ENCODE results near the gene ATF6B. TPM values are rescaled to one million over a fixed set of nuclear protein-coding genes. Genes with fewer than 3 reads are reported as not detected.
A peak's percentile ranks its signal among the peaks of the same experiment; 100 is the strongest.
"Not testable (repeated sequence)": the region's sequence is repeated elsewhere in the genome, so short reads cannot be mapped to it uniquely, and the experiment has no call there.

ATF6B gene
- total RNA-seq, 4 donors from 2014 or later = 46.8 to 102 (median 54.1) TPM

DNA sequence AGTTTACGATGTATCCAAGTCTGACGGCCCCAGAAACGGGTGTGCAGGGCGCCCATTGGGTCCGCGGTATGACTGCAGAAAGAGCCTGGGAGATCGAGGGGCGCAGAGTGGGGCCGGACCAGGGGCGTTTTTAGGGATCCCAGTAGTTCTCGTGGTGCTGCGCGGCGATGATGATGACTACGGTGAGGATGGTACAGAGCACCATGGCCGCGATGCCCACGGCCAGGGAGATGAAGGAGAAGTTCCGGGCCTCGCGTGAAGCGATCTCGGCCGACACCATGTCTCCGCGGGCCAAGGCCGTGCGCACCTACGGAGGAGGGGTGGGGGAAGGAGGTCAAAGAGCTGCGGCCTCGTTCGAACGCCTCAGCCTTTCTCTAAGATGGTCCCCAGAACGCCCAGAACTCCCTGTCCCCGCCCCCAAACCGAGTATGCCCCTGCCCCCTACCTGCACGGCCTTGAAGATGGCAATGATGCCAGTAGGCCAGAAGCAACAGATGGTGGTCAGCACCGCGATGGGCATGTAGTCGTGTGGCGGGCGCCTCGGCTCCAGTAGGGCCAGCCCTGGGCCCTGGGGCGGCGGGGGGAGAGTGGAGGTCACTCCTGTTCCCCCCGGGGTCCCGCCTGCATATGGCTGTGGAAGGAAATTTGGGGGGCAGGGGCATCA is 21.2 kb upstream of the ATF6B start:
- 59 to 61% methylated on average over 35 to 47 of the region's 47 CpGs for WGBS, 2 donors
- DNase-seq (ENCODE audit: low spot score in 2 of 2) = no peak
- H3K4me3 ChIP-seq (ENCODE audit: low read depth, poor library complexity, severe bottlenecking) = no peak overlapping the region
- TF ChIP-seq POLR2A (IDR thresholded peaks at IDR 0.05) = no peak
- TF ChIP-seq, protein P1, sequence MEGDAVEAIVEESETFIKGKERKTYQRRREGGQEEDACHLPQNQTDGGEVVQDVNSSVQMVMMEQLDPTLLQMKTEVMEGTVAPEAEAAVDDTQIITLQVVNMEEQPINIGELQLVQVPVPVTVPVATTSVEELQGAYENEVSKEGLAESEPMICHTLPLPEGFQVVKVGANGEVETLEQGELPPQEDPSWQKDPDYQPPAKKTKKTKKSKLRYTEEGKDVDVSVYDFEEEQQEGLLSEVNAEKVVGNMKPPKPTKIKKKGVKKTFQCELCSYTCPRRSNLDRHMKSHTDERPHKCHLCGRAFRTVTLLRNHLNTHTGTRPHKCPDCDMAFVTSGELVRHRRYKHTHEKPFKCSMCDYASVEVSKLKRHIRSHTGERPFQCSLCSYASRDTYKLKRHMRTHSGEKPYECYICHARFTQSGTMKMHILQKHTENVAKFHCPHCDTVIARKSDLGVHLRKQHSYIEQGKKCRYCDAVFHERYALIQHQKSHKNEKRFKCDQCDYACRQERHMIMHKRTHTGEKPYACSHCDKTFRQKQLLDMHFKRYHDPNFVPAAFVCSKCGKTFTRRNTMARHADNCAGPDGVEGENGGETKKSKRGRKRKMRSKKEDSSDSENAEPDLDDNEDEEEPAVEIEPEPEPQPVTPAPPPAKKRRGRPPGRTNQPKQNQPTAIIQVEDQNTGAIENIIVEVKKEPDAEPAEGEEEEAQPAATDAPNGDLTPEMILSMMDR (IDR thresholded peaks at IDR 0.05) = no peak
- intact Hi-C loops (cut with DNase I; ENCODE audit: low total_unique reads) = no loop called here

DNA sequence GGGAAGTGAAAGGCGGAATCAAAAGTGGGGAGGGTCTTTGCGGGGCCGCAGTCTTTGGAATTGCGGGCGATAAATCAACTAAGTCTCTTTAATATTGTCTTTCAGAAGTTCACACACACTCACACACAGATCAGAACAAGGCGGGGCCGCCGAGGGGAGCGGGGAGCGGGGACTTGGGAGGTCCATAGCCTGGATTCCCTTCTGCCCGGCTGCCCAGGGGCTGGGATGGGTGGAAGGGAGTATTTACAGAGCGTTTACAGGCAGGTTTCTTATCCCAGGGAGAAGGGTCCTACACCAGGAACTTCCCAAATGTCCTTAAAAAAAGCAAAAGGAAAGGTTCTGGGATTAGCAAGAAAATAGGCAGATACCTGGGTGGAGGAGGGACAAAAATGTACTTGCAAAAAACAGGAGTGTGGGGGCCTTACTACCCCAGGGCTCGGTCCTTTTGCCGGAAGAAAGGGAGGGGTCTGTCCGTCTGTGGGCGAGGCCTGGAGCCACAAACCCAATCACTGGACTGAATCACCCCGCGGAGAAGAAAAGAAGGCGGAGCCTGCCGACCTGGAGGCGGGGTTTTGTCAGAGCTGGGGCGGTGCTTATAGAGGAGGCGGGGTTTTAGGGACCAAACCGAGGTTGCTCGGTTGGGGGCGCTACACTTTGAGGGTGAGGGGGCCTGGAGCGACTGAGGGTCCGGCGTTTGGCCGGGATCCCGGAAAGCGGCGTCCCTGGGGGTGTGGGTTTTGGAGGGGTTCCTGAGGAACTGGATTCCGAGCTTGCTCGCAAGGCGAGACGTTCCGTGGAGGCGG is 20.4 kb upstream of the ATF6B start:
- no peak for TF ChIP-seq POLR2A (IDR thresholded peaks at IDR 0.05)
- TF ChIP-seq, protein P1 (IDR thresholded peaks at IDR 0.05) = no peak
- 25 to 39% methylated on average over 39 of the region's 39 CpGs for WGBS, 2 donors
- intact Hi-C loops (cut with DNase I; ENCODE audit: low total_unique reads) = no loop called here
- DNase-seq (ENCODE audit: low spot score in 2 of 2) = peak; percentile 79 to 94
- no peak overlapping the region for H3K4me3 ChIP-seq (ENCODE audit: low read depth, poor library complexity, severe bottlenecking)

DNA sequence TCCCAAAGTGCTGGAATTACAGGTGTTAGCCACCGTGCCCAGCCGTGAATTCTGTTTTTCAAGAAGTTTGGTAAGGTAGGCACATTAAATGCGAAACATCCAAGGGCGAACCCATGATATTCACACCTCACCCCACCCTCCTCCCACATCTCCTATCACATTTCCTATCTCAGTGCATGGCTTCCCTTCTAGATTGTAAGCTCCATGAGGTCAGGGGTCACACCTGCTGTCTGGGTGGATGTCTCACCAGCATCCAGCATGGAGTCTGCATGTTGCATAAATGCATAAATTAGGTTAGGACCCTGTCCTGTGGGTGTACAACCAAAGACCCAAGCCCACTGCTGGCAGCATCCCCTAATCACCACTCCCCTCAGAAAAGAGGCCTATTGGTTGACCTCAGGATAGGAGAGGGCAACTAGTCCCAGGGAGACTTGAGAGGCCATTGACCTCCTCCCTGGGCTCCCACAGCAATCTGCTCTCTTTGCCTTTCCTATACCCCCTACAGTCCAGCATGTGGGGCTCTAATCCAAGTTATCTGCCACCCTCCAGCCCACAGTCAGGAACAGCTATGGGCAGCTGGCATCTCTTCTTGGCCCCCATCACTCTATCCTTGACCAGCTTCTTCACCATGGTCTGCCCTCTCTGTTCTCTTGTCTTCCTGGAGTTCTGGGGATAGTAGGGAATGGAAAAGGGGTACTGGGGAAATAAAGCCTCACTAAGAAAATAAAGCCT is 19.5 kb upstream of the ATF6B start:
- 94 to 96% methylated on average over 4 of the region's 4 CpGs for WGBS, 2 donors
- TF ChIP-seq, protein P1 (IDR thresholded peaks at IDR 0.05) = no peak
- no peak for TF ChIP-seq POLR2A (IDR thresholded peaks at IDR 0.05)
- no peak overlapping the region for H3K4me3 ChIP-seq (ENCODE audit: low read depth, poor library complexity, severe bottlenecking)
- no peak for DNase-seq (ENCODE audit: low spot score in 2 of 2)
- intact Hi-C loops (cut with DNase I; ENCODE audit: low total_unique reads) = no loop called here

DNA sequence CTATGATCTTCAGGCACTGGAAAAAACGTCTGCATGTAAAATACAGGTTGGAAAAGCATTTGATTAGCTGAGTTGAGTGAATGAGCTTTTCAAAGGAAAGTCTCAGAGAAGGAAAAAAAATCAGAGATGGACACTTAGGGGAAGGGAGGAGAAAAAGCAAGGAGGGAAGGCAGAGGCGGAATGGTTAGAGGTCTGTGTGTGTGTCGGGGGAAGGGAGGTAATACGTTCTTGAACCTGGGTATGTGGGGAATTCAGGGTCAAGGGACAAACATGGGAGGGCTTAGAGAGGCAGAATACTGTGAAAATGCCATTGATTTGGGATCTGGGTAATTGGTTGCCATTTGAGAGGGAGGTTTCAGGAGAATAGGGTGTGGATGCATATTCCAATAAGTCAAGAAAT is 18.6 kb upstream of the ATF6B start:
- TF ChIP-seq, protein P1 (IDR thresholded peaks at IDR 0.05) = no peak
- no peak for TF ChIP-seq POLR2A (IDR thresholded peaks at IDR 0.05)
- no peak overlapping the region for H3K4me3 ChIP-seq (ENCODE audit: low read depth, poor library complexity, severe bottlenecking)
- no peak for DNase-seq (ENCODE audit: low spot score in 2 of 2)
- WGBS, 2 donors = 55 to 61% methylated on average over 4 of the region's 4 CpGs
- intact Hi-C loops (cut with DNase I; ENCODE audit: low total_unique reads) = no loop called here

DNA sequence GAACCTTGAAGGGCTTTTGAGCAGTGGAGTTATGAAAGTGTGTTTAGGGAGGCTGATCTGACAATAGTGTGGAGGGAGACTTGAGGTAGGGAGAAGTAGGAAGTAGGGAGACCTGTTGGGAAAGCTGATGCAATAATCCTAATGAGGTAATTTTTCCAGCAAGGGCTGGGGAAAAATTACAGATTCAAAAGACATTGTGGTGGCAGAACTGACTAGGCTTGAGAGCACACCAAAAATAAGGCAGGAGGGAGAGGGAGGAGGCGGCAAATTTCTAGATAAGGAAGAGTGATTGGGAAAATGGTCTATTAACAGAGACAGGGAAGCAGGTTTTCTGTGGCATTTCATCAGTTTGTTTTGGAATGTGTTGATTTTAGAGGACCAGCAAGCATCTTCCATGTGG is 18.2 kb upstream of the ATF6B start:
- intact Hi-C loops (cut with DNase I; ENCODE audit: low total_unique reads) = no loop called here
- WGBS, 2 donors = 82 to 90% methylated on average over 1 of the region's 1 CpG
- TF ChIP-seq, protein P1 (IDR thresholded peaks at IDR 0.05) = no peak
- no peak for TF ChIP-seq POLR2A (IDR thresholded peaks at IDR 0.05)
- no peak for DNase-seq (ENCODE audit: low spot score in 2 of 2)
- no peak overlapping the region for H3K4me3 ChIP-seq (ENCODE audit: low read depth, poor library complexity, severe bottlenecking)

DNA sequence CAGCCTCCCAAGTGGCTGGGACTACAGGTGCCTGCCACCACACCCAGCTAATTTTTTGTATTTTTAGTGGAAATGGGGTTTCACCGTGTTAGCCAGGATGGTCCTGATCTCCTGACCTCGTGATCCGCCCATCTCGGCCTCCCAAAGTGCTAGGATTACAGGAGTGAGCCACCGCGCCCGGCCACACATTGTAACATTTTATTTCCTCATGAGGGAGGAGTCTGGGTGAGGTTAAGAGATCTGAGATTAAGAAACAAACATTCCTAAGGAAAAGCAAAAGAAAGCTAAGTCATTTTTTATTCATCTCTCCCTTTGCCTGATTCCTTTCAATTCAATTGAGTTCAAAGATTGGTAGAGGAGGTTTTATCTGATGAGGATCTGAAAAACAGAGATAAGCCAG is 16.2 kb upstream of the ATF6B start:
- DNase-seq (ENCODE audit: low spot score in 2 of 2); H3K4me3 ChIP-seq (ENCODE audit: low read depth, poor library complexity, severe bottlenecking); intact Hi-C loops (cut with DNase I; ENCODE audit: low total_unique reads): not testable (repeated sequence)
- 81 to 83% methylated on average over 7 of the region's 7 CpGs for WGBS, 2 donors

Data from lower leg skin (tissue), 4 donors.